ENCODE data around the gene C1D.

The C1D gene

GRCh38 chr2:68046224-68046623 lies 16.6 kb downstream of the C1D start:
- Mint-ChIP-seq H3K36me3 (ENCODE audit: insufficient read depth) (peaks cover 24% of the 10 kb centered on the region), H3K4me1 (ENCODE audit: low read depth in 2 of 2) (peaks cover 12 to 15% of the 10 kb centered on the region in 2 donors), H3K4me3 (no peak overlapping the region), H3K9me3 (no peaks in the 10 kb centered on the region), H3K27ac (no peak overlapping the region), H3K27me3 (no peaks in the 10 kb centered on the region)
- DNase-seq (no peak), ATAC-seq (replicated peaks) (no peak)

GRCh38 chr2:68045342-68045741 lies 17.5 kb downstream of the C1D start:
- Mint-ChIP-seq H3K36me3 (ENCODE audit: insufficient read depth) (peaks cover 24% of the 10 kb centered on the region), H3K9me3 (no peaks in the 10 kb centered on the region), H3K27ac (no peak overlapping the region), H3K27me3 (no peaks in the 10 kb centered on the region), H3K4me3 (no peak overlapping the region), H3K4me1 (ENCODE audit: low read depth in 2 of 2) (peaks cover 5 to 8% of the 10 kb centered on the region in 2 donors)
- ATAC-seq (replicated peaks) (no peak), DNase-seq (no peak)

GRCh38 chr2:68044099-68044498 lies 18.7 kb downstream of the C1D start:
- ATAC-seq (replicated peaks) (no peak), DNase-seq (no peak)
- Mint-ChIP-seq H3K36me3 (ENCODE audit: insufficient read depth) (peaks cover 24% of the 10 kb centered on the region), H3K4me3 (no peak overlapping the region), H3K4me1 (ENCODE audit: low read depth in 2 of 2) (peaks cover 3 to 5% of the 10 kb centered on the region in 2 donors), H3K9me3 (no peaks in the 10 kb centered on the region), H3K27ac (no peak overlapping the region), H3K27me3 (no peaks in the 10 kb centered on the region)

- Mint-ChIP-seq H3K27me3 (no peaks in the 10 kb centered on the region), H3K4me1 (ENCODE audit: low read depth in 2 of 2) (peaks cover 2 to 3% of the 10 kb centered on the region in 2 donors), H3K27ac (no peak overlapping the region), H3K36me3 (ENCODE audit: insufficient read depth) (peaks cover 24% of the 10 kb centered on the region), H3K4me3 (no peak overlapping the region), H3K9me3 (no peaks in the 10 kb centered on the region)
- DNase-seq (no peak), ATAC-seq (replicated peaks) (no peak)
Measured at GRCh38 chr2:68043695-68044094, 19.1 kb downstream of the C1D start.

GRCh38 chr2:68043032-68043431 lies 19.8 kb downstream of the C1D start:
- ATAC-seq (replicated peaks) = no peak
- no peaks in the 10 kb centered on the region for H3K9me3 Mint-ChIP-seq
- H3K36me3 Mint-ChIP-seq (ENCODE audit: insufficient read depth) = peaks cover 24% of the 10 kb centered on the region
- H3K27me3 Mint-ChIP-seq = no peaks in the 10 kb centered on the region
- DNase-seq = no peak
- H3K4me1 Mint-ChIP-seq (ENCODE audit: low read depth in 2 of 2) = no peaks in the 10 kb centered on the region
- H3K27ac Mint-ChIP-seq = peak overlapping the region in 1 of 2 donors; percentile 64
- no peak overlapping the region for H3K4me3 Mint-ChIP-seq

GRCh38 chr2:68041704-68042245 lies 21.0 kb downstream of the C1D start:
- H3K36me3 Mint-ChIP-seq (ENCODE audit: insufficient read depth) = peaks cover 24% of the 10 kb centered on the region
- ATAC-seq (replicated peaks) (no peak), DNase-seq (no peak)
- no peak overlapping the region for H3K27ac Mint-ChIP-seq
- no peak overlapping the region for H3K4me3 Mint-ChIP-seq
- no peaks in the 10 kb centered on the region for H3K27me3 Mint-ChIP-seq
- H3K4me1 Mint-ChIP-seq (ENCODE audit: low read depth in 2 of 2) = no peaks in the 10 kb centered on the region
- no peaks in the 10 kb centered on the region for H3K9me3 Mint-ChIP-seq

GRCh38 chr2:68040078-68040477 lies 22.7 kb downstream of the C1D start:
- Mint-ChIP-seq H3K27ac (no peak overlapping the region), H3K4me3 (no peak overlapping the region)

GRCh38 chr2:68039317-68039716 lies 23.5 kb downstream of the C1D start:
- Mint-ChIP-seq H3K4me1 (ENCODE audit: low read depth in 2 of 2) (no peaks in the 10 kb centered on the region), H3K36me3 (ENCODE audit: insufficient read depth) (peaks cover 9% of the 10 kb centered on the region), H3K4me3 (no peak overlapping the region), H3K27me3 (no peaks in the 10 kb centered on the region), H3K27ac (no peak overlapping the region), H3K9me3 (no peaks in the 10 kb centered on the region)
- DNase-seq (no peak), ATAC-seq (replicated peaks) (no peak)

More at GRCh38 chr2:68040078-68040477, 22.7 kb downstream of the C1D start:
- Mint-ChIP-seq H3K9me3 (no peaks in the 10 kb centered on the region), H3K36me3 (ENCODE audit: insufficient read depth) (peaks cover 13% of the 10 kb centered on the region), H3K27me3 (no peaks in the 10 kb centered on the region), H3K4me1 (ENCODE audit: low read depth in 2 of 2) (no peaks in the 10 kb centered on the region)
- ATAC-seq (replicated peaks) = no peak
- DNase-seq = no peak

GRCh38 chr2:68032702-68033101 lies 30.1 kb downstream of the C1D start:
- DNase-seq (no peak), ATAC-seq (replicated peaks) (no peak)
- H3K27me3 Mint-ChIP-seq = no peaks in the 10 kb centered on the region
- H3K9me3 Mint-ChIP-seq = no peaks in the 10 kb centered on the region
- H3K27ac Mint-ChIP-seq = no peak overlapping the region
- H3K36me3 Mint-ChIP-seq (ENCODE audit: insufficient read depth) = no peaks in the 10 kb centered on the region
- H3K4me3 Mint-ChIP-seq = no peak overlapping the region
- no peaks in the 10 kb centered on the region for H3K4me1 Mint-ChIP-seq (ENCODE audit: low read depth in 2 of 2)

GRCh38 chr2:68031542-68032160 lies 31.2 kb downstream of the C1D start:
- no peak for DNase-seq
- Mint-ChIP-seq H3K36me3 (ENCODE audit: insufficient read depth) (no peaks in the 10 kb centered on the region), H3K9me3 (no peaks in the 10 kb centered on the region), H3K4me1 (ENCODE audit: low read depth in 2 of 2) (no peaks in the 10 kb centered on the region), H3K27me3 (peaks cover 4 to 5% of the 10 kb centered on the region in 2 donors), H3K27ac (no peak overlapping the region), H3K4me3 (no peak overlapping the region)
- no peak for ATAC-seq (replicated peaks)

GRCh38 chr2:68031043-68031442 lies 31.8 kb downstream of the C1D start:
- Mint-ChIP-seq H3K9me3 (no peaks in the 10 kb centered on the region), H3K27ac (no peak overlapping the region), H3K4me1 (ENCODE audit: low read depth in 2 of 2) (no peaks in the 10 kb centered on the region), H3K27me3 (peaks cover 6 to 11% of the 10 kb centered on the region in 2 donors), H3K36me3 (ENCODE audit: insufficient read depth) (no peaks in the 10 kb centered on the region), H3K4me3 (no peak overlapping the region)
- ATAC-seq (replicated peaks) (no peak), DNase-seq (no peak)

- H3K27me3 Mint-ChIP-seq = peaks cover 6 to 15% of the 10 kb centered on the region in 2 donors
- no peaks in the 10 kb centered on the region for H3K36me3 Mint-ChIP-seq (ENCODE audit: insufficient read depth)
- H3K4me3 Mint-ChIP-seq = no peak overlapping the region
- ATAC-seq (replicated peaks) (no peak), DNase-seq (no peak)
- no peak overlapping the region for H3K27ac Mint-ChIP-seq
- H3K4me1 Mint-ChIP-seq (ENCODE audit: low read depth in 2 of 2) = no peaks in the 10 kb centered on the region
- H3K9me3 Mint-ChIP-seq = no peaks in the 10 kb centered on the region
Measured at GRCh38 chr2:68030529-68030928, 32.3 kb downstream of the C1D start.

- H3K36me3 Mint-ChIP-seq (ENCODE audit: insufficient read depth) = no peaks in the 10 kb centered on the region
- H3K9me3 Mint-ChIP-seq = no peaks in the 10 kb centered on the region
- no peak overlapping the region for H3K27ac Mint-ChIP-seq
- H3K27me3 Mint-ChIP-seq = peaks cover 15 to 35% of the 10 kb centered on the region in 2 donors
- no peak for ATAC-seq (replicated peaks)
- H3K4me1 Mint-ChIP-seq (ENCODE audit: low read depth in 2 of 2) = no peaks in the 10 kb centered on the region
- no peak for DNase-seq
- H3K4me3 Mint-ChIP-seq = no peak overlapping the region
Measured at GRCh38 chr2:68027959-68028358, 34.8 kb downstream of the C1D start.

GRCh38 chr2:68024450-68024849 lies 38.4 kb downstream of the C1D start:
- no peak overlapping the region for H3K27ac Mint-ChIP-seq
- H3K9me3 Mint-ChIP-seq = peaks cover 0 to 1% of the 10 kb centered on the region in 2 donors
- no peak overlapping the region for H3K4me3 Mint-ChIP-seq
- H3K4me1 Mint-ChIP-seq (ENCODE audit: low read depth in 2 of 2) = no peaks in the 10 kb centered on the region
- H3K27me3 Mint-ChIP-seq = peaks cover 28 to 56% of the 10 kb centered on the region in 2 donors
- H3K36me3 Mint-ChIP-seq (ENCODE audit: insufficient read depth) = no peaks in the 10 kb centered on the region
- no peak for ATAC-seq (replicated peaks)
- no peak for DNase-seq
